ENCODE results near the gene CDHR5. TPM values are rescaled to one million over a fixed set of nuclear protein-coding genes. Genes with fewer than 3 reads are reported as not detected.
A peak's percentile ranks its signal among the peaks of the same experiment; 100 is the strongest.

The CDHR5 gene
- total RNA-seq, 2 donors from 2014 or later, result 140 to 310 TPM

DNA sequence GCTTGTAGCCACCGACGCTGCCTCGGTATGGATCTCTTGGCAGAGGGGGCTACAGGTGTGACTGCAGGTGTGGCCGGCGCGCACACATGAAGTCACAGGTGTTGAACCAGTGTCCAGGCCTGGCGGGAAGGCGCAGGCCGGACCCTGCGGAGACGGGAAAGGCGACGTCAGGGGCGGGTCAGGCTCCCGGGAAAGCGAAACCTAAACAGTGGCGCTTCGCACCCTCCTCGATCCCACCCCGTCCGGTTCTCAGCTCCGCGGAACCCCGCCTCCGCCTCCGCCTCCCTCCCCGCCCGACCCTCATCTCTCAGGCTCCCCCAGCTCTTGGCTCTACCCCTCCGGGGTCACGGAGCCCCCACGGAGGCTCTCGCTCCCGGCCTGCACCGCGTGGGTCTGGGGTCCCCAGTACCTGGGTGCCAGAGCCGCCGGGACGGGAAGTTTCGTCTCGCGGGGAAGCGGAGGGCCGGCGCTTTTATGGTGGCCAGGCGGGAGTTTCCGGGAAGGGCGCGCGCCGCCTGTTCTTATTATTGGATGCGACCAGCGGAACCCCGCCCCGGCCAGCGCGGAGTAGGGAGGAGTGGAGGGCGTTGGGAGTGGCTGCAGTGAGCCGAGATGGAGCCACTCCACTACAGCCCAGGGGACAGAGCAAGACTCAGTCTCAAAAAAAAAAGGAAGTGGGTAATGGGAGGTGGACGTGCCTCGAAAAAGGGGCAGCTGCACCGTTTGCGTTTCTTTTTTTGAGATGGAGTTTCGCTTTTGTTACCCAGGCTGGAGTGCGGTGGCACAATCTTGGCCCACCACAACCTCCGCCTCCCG, 9.0 kb downstream of the CDHR5 start, which contains the start of gene IRF7:
IRF7 (minus strand) TSS at position 447 of the 816 bp plus-strand sequence. CDS start 586 bp downstream, outside the sequence.
- no peak for TF ChIP-seq CTCF (IDR thresholded peaks at IDR 0.05)
- H3K27ac ChIP-seq, result peak within 1 kb of the TSS; percentile 95
- H3K4me3 ChIP-seq, result peak within 1 kb of the TSS; percentile 69
- intact Hi-C loops (cut with DNase I), result loop anchor here (5.0 kb wide), 1 partner anchor 38 kb away; the partner anchor contains the start of gene PHRF1
- peaks cover 11% of the 10 kb centered on the region for H3K36me3 ChIP-seq
- peak; percentile 97 for DNase-seq
- H3K9me3 ChIP-seq, result no peaks in the 10 kb centered on the region
- H3K27me3 ChIP-seq, result no peaks in the 10 kb centered on the region
- H3K9ac ChIP-seq (ENCODE audit: low read depth in 2 of 2, low read length in 2 of 2), result peak within 1 kb of the TSS; percentile 64 to 92
- H3K4me1 ChIP-seq, result peaks cover 41% of the 10 kb centered on the region

DNA sequence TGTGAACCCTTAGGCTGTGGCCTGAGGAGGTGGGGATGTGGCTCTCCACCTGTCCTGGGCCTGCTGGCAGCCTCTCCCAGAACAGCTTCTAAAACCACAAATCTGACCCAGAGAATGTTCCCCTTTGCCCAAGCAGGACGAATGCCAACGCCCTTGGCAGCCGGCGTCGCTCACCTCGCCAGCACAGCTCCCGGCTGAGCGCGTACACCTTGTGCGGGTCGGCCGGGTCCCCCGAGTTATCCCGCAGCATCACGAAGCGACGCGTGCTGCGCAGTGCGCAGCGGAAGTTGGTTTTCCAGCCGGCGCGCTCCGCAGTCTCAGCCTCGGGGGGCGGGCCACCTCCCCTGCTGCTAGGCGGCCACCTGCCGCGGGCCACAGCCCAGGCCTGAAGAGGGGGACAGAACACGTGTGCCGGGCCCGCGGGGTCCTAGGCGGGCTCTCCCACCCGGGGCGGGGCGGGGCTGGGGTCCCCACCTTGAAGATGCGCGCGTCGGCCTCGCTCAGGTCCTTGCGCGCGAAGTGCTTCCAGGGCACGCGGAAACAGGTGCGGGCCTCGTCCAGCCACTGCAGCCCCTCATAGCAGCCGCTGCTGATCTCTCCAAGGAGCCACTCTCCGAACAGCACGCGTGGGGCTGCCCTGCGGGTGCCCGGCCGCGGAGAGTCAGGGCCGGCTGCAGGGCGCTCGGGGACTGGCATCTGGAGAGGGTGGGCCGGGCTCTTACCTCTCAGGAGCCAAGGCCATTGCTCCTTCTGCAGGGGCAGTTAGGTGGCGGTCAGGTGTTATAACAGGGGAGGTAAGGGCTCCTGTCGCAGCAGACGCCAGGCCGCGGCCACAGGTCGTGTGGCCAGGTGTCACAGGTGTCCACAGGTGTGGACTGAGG, 9.9 kb downstream of the CDHR5 start:
- DNase-seq, result no peak
- no peaks in the 10 kb centered on the region for H3K27me3 ChIP-seq
- H3K9me3 ChIP-seq, result no peaks in the 10 kb centered on the region
- peaks cover 41% of the 10 kb centered on the region for H3K4me1 ChIP-seq
- TF ChIP-seq CTCF (IDR thresholded peaks at IDR 0.05), result no peak
- peak overlapping the region; percentile 64 to 92 for H3K9ac ChIP-seq (ENCODE audit: low read depth in 2 of 2, low read length in 2 of 2)
- intact Hi-C loops (cut with DNase I), result loop anchor here (5.0 kb wide), 1 partner anchor 38 kb away; the partner anchor contains the start of gene PHRF1
- H3K4me3 ChIP-seq, result peak overlapping the region; percentile 69
- H3K27ac ChIP-seq, result peak overlapping the region; percentile 95
- H3K36me3 ChIP-seq, result peaks cover 11% of the 10 kb centered on the region

- peaks cover 41% of the 10 kb centered on the region for H3K4me1 ChIP-seq
- H3K9me3 ChIP-seq, result no peaks in the 10 kb centered on the region
- peak overlapping the region; percentile 95 for H3K27ac ChIP-seq
- H3K9ac ChIP-seq (ENCODE audit: low read depth in 2 of 2, low read length in 2 of 2), result peak overlapping the region; percentile 50 to 78
- TF ChIP-seq CTCF (IDR thresholded peaks at IDR 0.05), result no peak
- H3K27me3 ChIP-seq, result no peaks in the 10 kb centered on the region
- peak overlapping the region; percentile 8 for H3K4me3 ChIP-seq
- no peak for DNase-seq
- H3K36me3 ChIP-seq, result peaks cover 11% of the 10 kb centered on the region
- intact Hi-C loops (cut with DNase I), result no loop called here
Observed at GRCh38 chr11:614021-614622, 10.6 kb downstream of the CDHR5 start.

DNA sequence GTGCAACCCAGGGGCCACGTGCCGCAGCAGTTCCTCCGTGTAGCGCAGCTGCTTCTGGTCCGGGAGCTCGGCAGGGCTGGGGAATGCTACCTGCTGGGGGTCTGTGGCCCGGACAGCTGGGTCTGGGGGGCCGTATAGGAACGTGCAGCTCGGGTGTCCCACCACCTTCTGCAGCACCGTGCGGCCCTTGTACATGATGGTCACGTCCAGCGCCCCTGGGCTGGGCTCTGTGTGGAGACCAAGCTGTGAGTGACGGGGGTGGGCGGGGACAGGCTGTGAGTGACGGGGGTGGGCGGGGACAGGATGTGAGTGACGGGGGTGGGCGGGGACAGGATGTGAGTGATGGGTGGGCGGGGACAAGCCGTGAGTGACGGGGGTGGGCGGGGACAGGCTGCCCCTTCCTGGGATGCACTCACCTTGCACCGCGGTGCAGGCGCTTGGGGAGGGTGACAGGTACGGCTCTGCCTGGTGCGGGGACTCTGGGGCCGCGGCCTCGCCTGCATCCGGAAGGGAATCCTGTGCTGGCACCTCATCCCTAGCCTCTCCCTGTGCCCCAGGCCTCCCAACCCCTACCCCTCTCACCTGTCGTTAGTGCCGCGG, 11.3 kb downstream of the CDHR5 start:
- no peaks in the 10 kb centered on the region for H3K27me3 ChIP-seq
- H3K4me1 ChIP-seq, result peaks cover 41% of the 10 kb centered on the region
- intact Hi-C loops (cut with DNase I), result no loop called here
- H3K9me3 ChIP-seq, result no peaks in the 10 kb centered on the region
- peak; percentile 87 for DNase-seq
- peaks cover 11% of the 10 kb centered on the region for H3K36me3 ChIP-seq
- peak overlapping the region; percentile 8 for H3K4me3 ChIP-seq
- peak overlapping the region; percentile 95 for H3K27ac ChIP-seq
- no peak for TF ChIP-seq CTCF (IDR thresholded peaks at IDR 0.05)
- peak overlapping the region; percentile 50 to 78 for H3K9ac ChIP-seq (ENCODE audit: low read depth in 2 of 2, low read length in 2 of 2)

DNA sequence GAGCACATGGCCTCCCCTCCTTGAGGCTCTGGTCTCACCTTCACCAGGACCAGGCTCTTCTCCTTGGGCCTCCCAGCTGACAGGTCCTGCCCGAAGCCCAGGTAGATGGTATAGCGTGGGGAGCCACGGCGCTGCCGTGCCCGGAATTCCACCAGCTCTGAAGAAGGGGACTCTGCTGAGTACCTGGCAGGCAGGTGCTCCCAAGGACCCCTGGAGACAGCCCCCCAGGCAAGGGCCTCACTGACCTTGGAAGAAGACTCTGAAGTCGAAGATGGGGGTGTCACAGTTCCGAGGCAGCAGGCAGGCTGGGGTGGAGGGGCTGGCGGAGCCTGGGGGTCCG, 11.8 kb downstream of the CDHR5 start:
- no peaks in the 10 kb centered on the region for H3K27me3 ChIP-seq
- intact Hi-C loops (cut with DNase I), result no loop called here
- H3K4me3 ChIP-seq, result peak overlapping the region; percentile 3
- DNase-seq, result no peak
- peaks cover 41% of the 10 kb centered on the region for H3K4me1 ChIP-seq
- H3K27ac ChIP-seq, result peak overlapping the region; percentile 83
- peak overlapping the region in 1 of 2 donors; percentile 27 for H3K9ac ChIP-seq (ENCODE audit: low read depth in 2 of 2, low read length in 2 of 2)
- no peak for TF ChIP-seq CTCF (IDR thresholded peaks at IDR 0.05)
- H3K36me3 ChIP-seq, result peaks cover 14% of the 10 kb centered on the region
- H3K9me3 ChIP-seq, result no peaks in the 10 kb centered on the region
